ENCODE measurements around the gene PKD2L2. TPM values are rescaled to one million over a fixed set of nuclear protein-coding genes. Genes with fewer than 3 reads are reported as not detected.

PKD2L2 gene
- total RNA-seq, 1 donor from 2014 or later: not detected

- DNase-seq (ENCODE audit: low spot score): no peak
- Mint-ChIP-seq H3K27me3 (ENCODE audit: insufficient read depth) (peaks cover 8% of the 10 kb centered on the region), H3K9me3 (no peaks in the 10 kb centered on the region), H3K4me3 (no peak overlapping the region), H3K27ac (no peak overlapping the region), H3K36me3 (ENCODE audit: low read depth) (no peaks in the 10 kb centered on the region), H3K4me1 (ENCODE audit: low read depth) (peaks cover 8% of the 10 kb centered on the region)
- intact Hi-C loops (cut with micrococcal nuclease): no loop called here
Measured at GRCh38 chr5:137899493-137899892, 10.2 kb downstream of the PKD2L2 start.

GRCh38 chr5:137901011-137901817 is 12.0 kb downstream of the PKD2L2 start:
- intact Hi-C loops (cut with micrococcal nuclease): loop anchor here (10.0 kb wide), 1 partner anchor 234 kb away; the partner anchor contains the start of gene NME5
- Mint-ChIP-seq H3K27me3 (ENCODE audit: insufficient read depth) (peaks cover 5% of the 10 kb centered on the region), H3K27ac (no peak overlapping the region), H3K4me1 (ENCODE audit: low read depth) (peaks cover 8% of the 10 kb centered on the region), H3K36me3 (ENCODE audit: low read depth) (no peaks in the 10 kb centered on the region), H3K9me3 (no peaks in the 10 kb centered on the region), H3K4me3 (no peak overlapping the region)
- no peak for DNase-seq (ENCODE audit: low spot score)

GRCh38 chr5:137902408-137903133 is 13.3 kb downstream of the PKD2L2 start:
- Mint-ChIP-seq H3K4me1 (ENCODE audit: low read depth) (peaks cover 8% of the 10 kb centered on the region), H3K27me3 (ENCODE audit: insufficient read depth) (peaks cover 5% of the 10 kb centered on the region)
- no peak for DNase-seq (ENCODE audit: low spot score)

GRCh38 chr5:137914758-137915157 is 25.5 kb downstream of the PKD2L2 start:
- Mint-ChIP-seq H3K4me1 (ENCODE audit: low read depth) (no peaks in the 10 kb centered on the region), H3K9me3 (peaks cover 16% of the 10 kb centered on the region), H3K36me3 (ENCODE audit: low read depth) (no peaks in the 10 kb centered on the region), H3K27ac (no peak overlapping the region), H3K4me3 (no peak overlapping the region), H3K27me3 (ENCODE audit: insufficient read depth) (peaks cover 9% of the 10 kb centered on the region)
- DNase-seq (ENCODE audit: low spot score): no peak
- intact Hi-C loops (cut with micrococcal nuclease): no loop called here

More at GRCh38 chr5:137902408-137903133, 13.3 kb downstream of the PKD2L2 start:
- Mint-ChIP-seq H3K36me3 (ENCODE audit: low read depth) (no peaks in the 10 kb centered on the region), H3K9me3 (no peaks in the 10 kb centered on the region), H3K4me3 (no peak overlapping the region), H3K27ac (no peak overlapping the region)
- intact Hi-C loops (cut with micrococcal nuclease): loop anchor here (10.0 kb wide), 1 partner anchor 232 kb away; the partner anchor contains the start of gene NME5

GRCh38 chr5:137916923-137917322 is 27.7 kb downstream of the PKD2L2 start:
- intact Hi-C loops (cut with micrococcal nuclease): no loop called here
- Mint-ChIP-seq H3K9me3 (peaks cover 16% of the 10 kb centered on the region), H3K4me1 (ENCODE audit: low read depth) (no peaks in the 10 kb centered on the region), H3K4me3 (no peak overlapping the region), H3K27ac (no peak overlapping the region), H3K27me3 (ENCODE audit: insufficient read depth) (peaks cover 6% of the 10 kb centered on the region), H3K36me3 (ENCODE audit: low read depth) (no peaks in the 10 kb centered on the region)
- no peak for DNase-seq (ENCODE audit: low spot score)

- no peak overlapping the region for H3K27ac Mint-ChIP-seq
- no peaks in the 10 kb centered on the region for H3K4me1 Mint-ChIP-seq (ENCODE audit: low read depth)
- intact Hi-C loops (cut with micrococcal nuclease): no loop called here
- H3K9me3 Mint-ChIP-seq: peaks cover 8% of the 10 kb centered on the region
- H3K4me3 Mint-ChIP-seq: no peak overlapping the region
- no peaks in the 10 kb centered on the region for H3K36me3 Mint-ChIP-seq (ENCODE audit: low read depth)
- H3K27me3 Mint-ChIP-seq (ENCODE audit: insufficient read depth): peaks cover 6% of the 10 kb centered on the region
- no peak for DNase-seq (ENCODE audit: low spot score)
Measured at GRCh38 chr5:137921931-137922330, 32.7 kb downstream of the PKD2L2 start.

GRCh38 chr5:137923856-137924255 is 34.6 kb downstream of the PKD2L2 start:
- Mint-ChIP-seq H3K27ac (no peak overlapping the region), H3K9me3 (no peaks in the 10 kb centered on the region), H3K4me3 (no peak overlapping the region), H3K27me3 (ENCODE audit: insufficient read depth) (no peaks in the 10 kb centered on the region), H3K36me3 (ENCODE audit: low read depth) (peaks cover under 1% of the 10 kb centered on the region), H3K4me1 (ENCODE audit: low read depth) (no peaks in the 10 kb centered on the region)
- DNase-seq (ENCODE audit: low spot score): no peak
- intact Hi-C loops (cut with micrococcal nuclease): no loop called here

GRCh38 chr5:137932800-137933199 is 43.5 kb downstream of the PKD2L2 start:
- H3K36me3 Mint-ChIP-seq (ENCODE audit: low read depth): peaks cover 8% of the 10 kb centered on the region
- H3K4me1 Mint-ChIP-seq (ENCODE audit: low read depth): no peaks in the 10 kb centered on the region
- H3K4me3 Mint-ChIP-seq: no peak overlapping the region
- H3K9me3 Mint-ChIP-seq: no peaks in the 10 kb centered on the region
- H3K27me3 Mint-ChIP-seq (ENCODE audit: insufficient read depth): no peaks in the 10 kb centered on the region
- no peak overlapping the region for H3K27ac Mint-ChIP-seq
- intact Hi-C loops (cut with micrococcal nuclease): no loop called here
- DNase-seq (ENCODE audit: low spot score): no peak

- no peak overlapping the region for H3K4me3 Mint-ChIP-seq
- H3K27ac Mint-ChIP-seq: no peak overlapping the region
- H3K4me1 Mint-ChIP-seq (ENCODE audit: low read depth): no peaks in the 10 kb centered on the region
- peaks cover 8% of the 10 kb centered on the region for H3K36me3 Mint-ChIP-seq (ENCODE audit: low read depth)
- DNase-seq (ENCODE audit: low spot score): no peak
- no peaks in the 10 kb centered on the region for H3K9me3 Mint-ChIP-seq
- no peaks in the 10 kb centered on the region for H3K27me3 Mint-ChIP-seq (ENCODE audit: insufficient read depth)
- intact Hi-C loops (cut with micrococcal nuclease): no loop called here
Measured at GRCh38 chr5:137933491-137933911, 44.2 kb downstream of the PKD2L2 start.

- Mint-ChIP-seq H3K36me3 (ENCODE audit: low read depth) (peaks cover 20% of the 10 kb centered on the region), H3K4me1 (ENCODE audit: low read depth) (peaks cover 8% of the 10 kb centered on the region), H3K4me3 (no peak overlapping the region), H3K9me3 (no peaks in the 10 kb centered on the region), H3K27ac (no peak overlapping the region), H3K27me3 (ENCODE audit: insufficient read depth) (no peaks in the 10 kb centered on the region)
- intact Hi-C loops (cut with micrococcal nuclease): loop anchor here (5.0 kb wide), 1 partner anchor 43 kb away; no protein-coding TSS in a partner anchor
- no peak for DNase-seq (ENCODE audit: low spot score)
Measured at GRCh38 chr5:137935190-137935589, 45.9 kb downstream of the PKD2L2 start.

- H3K36me3 Mint-ChIP-seq (ENCODE audit: low read depth): peaks cover 24% of the 10 kb centered on the region
- no peaks in the 10 kb centered on the region for H3K9me3 Mint-ChIP-seq
- H3K27ac Mint-ChIP-seq: no peak overlapping the region
- peaks cover 8% of the 10 kb centered on the region for H3K4me1 Mint-ChIP-seq (ENCODE audit: low read depth)
- DNase-seq (ENCODE audit: low spot score): no peak
- no peak overlapping the region for H3K4me3 Mint-ChIP-seq
- H3K27me3 Mint-ChIP-seq (ENCODE audit: insufficient read depth): no peaks in the 10 kb centered on the region
- intact Hi-C loops (cut with micrococcal nuclease): loop anchor here (5.0 kb wide), 1 partner anchor 43 kb away; no protein-coding TSS in a partner anchor
Measured at GRCh38 chr5:137935694-137936093, 46.4 kb downstream of the PKD2L2 start.

GRCh38 chr5:137937994-137938750 is 48.9 kb downstream of the PKD2L2 start:
- peaks cover 39% of the 10 kb centered on the region for H3K36me3 Mint-ChIP-seq (ENCODE audit: low read depth)
- no peak for DNase-seq (ENCODE audit: low spot score)
- H3K27ac Mint-ChIP-seq: no peak overlapping the region
- H3K27me3 Mint-ChIP-seq (ENCODE audit: insufficient read depth): no peaks in the 10 kb centered on the region
- H3K9me3 Mint-ChIP-seq: no peaks in the 10 kb centered on the region
- intact Hi-C loops (cut with micrococcal nuclease): loop anchor here (2.0 to 5.0 kb wide), 2 partner anchors 46 to 59 kb away; no protein-coding TSS in a partner anchor
- H3K4me1 Mint-ChIP-seq (ENCODE audit: low read depth): peaks cover 8% of the 10 kb centered on the region
- no peak overlapping the region for H3K4me3 Mint-ChIP-seq
